GM23338 (cell line): Measurements from ENCODE around the gene MLST8. TPM values are rescaled to one million over a fixed set of nuclear protein-coding genes. Genes with fewer than 3 reads are reported as not detected.

Source experiments
- ATAC-seq: fragments of 200-7000 bp; cut with Tn5 transposase; 3 replicates; pipeline ENCODE4 v1.9.1; 2020
- DNase-seq: peaks from one replicate; pipeline ENCODE4 v3.0.0-alpha.2; 2015; ENCODE audit warnings: low spot score
- H2AFZ ChIP-seq: fragments of 200-600 bp; sonication (generic); 2 replicates; pipeline ENCODE4 v1.8.0; 2016; ENCODE audit warnings: antibody characterized with exemption, mild to moderate bottlenecking, moderate library complexity
- H3F3A ChIP-seq: fragments of 200-600 bp; sonication (generic); replicated peaks from 2 replicates; pipeline ENCODE4 v1.8.0; 2017; ENCODE audit warnings: antibody characterized with exemption, mixed run types, low read depth
- H3K27ac ChIP-seq: fragments of 200-600 bp; sonication (generic); 2 replicates; pipeline ENCODE4 v1.6.1; 2016; ENCODE audit warnings: low read depth
- H3K27me3 ChIP-seq: fragments of 200-600 bp; sonication (generic); 2 replicates; pipeline ENCODE4 v1.8.0; 2016; ENCODE audit warnings: mild to moderate bottlenecking, mixed run types, moderate library complexity; ENCODE audit not compliant: insufficient read depth
- H3K36me3 ChIP-seq: fragments of 200-600 bp; sonication (generic); 2 replicates; pipeline ENCODE4 v1.8.0; 2016; ENCODE audit warnings: mild to moderate bottlenecking; ENCODE audit not compliant: insufficient read depth
- H3K4me1 ChIP-seq: fragments of 200-600 bp; sonication (generic); 2 replicates; pipeline ENCODE4 v1.8.0; 2016; ENCODE audit warnings: mild to moderate bottlenecking, moderate library complexity; ENCODE audit not compliant: insufficient read depth
- H3K4me2 ChIP-seq: fragments of 200-600 bp; sonication (generic); 2 replicates; pipeline ENCODE4 v1.7.1; 2017; ENCODE audit warnings: mixed run types
- H3K4me3 ChIP-seq: fragments of 200-600 bp; sonication (generic); 2 replicates; pipeline ENCODE4 v1.6.1; 2016; ENCODE audit warnings: mixed run types
- H3K79me2 ChIP-seq: fragments of 200-600 bp; sonication (generic); replicated peaks from 2 replicates; pipeline ENCODE4 v1.8.0; 2017; ENCODE audit warnings: mild to moderate bottlenecking; ENCODE audit not compliant: insufficient read depth
- H3K9me2 ChIP-seq: fragments of 200-600 bp; sonication (generic); 2 replicates; pipeline ENCODE4 v1.8.0; 2017; ENCODE audit not compliant: insufficient read depth
- H4K20me1 ChIP-seq: fragments of 200-600 bp; sonication (generic); replicated peaks from 2 replicates; pipeline ENCODE4 v1.8.0; 2017; ENCODE audit warnings: mild to moderate bottlenecking; ENCODE audit not compliant: insufficient read depth
- H3K27ac Mint-ChIP-seq: 2 replicates; pipeline ENCODE4 v1.8.0; 2020; ENCODE audit warnings: inconsistent platforms, mild to moderate bottlenecking, moderate library complexity, mixed read lengths
- H3K27me3 Mint-ChIP-seq: 3 replicates; pipeline ENCODE4 v1.8.0; 2022; ENCODE audit warnings: low read depth, mild to moderate bottlenecking, moderate library complexity, mixed read lengths, inconsistent platforms; ENCODE audit not compliant: insufficient read depth, poor library complexity
- H3K36me3 Mint-ChIP-seq: 3 replicates; pipeline ENCODE4 v1.8.0; 2021; ENCODE audit warnings: low read depth, mild to moderate bottlenecking, inconsistent platforms, moderate library complexity, mixed read lengths
- H3K4me1 Mint-ChIP-seq: 3 replicates; pipeline ENCODE4 v1.8.0; 2020; ENCODE audit warnings: mild to moderate bottlenecking, inconsistent platforms, mixed read lengths
- H3K4me3 Mint-ChIP-seq: 3 replicates; pipeline ENCODE4 v1.8.0; 2021; ENCODE audit warnings: moderate library complexity, mild to moderate bottlenecking, inconsistent platforms, mixed read lengths
- H3K9me3 Mint-ChIP-seq: 3 replicates; pipeline ENCODE4 v1.8.0; 2020; ENCODE audit warnings: moderate library complexity, mild to moderate bottlenecking, inconsistent platforms, mixed read lengths
- EZH2 ChIP-seq: fragments of 200-600 bp; sonication (generic); IDR thresholded peaks from one replicate; pipeline ENCODE4 v1.8.0; 2017; ENCODE audit warnings: antibody characterized with exemption, mild to moderate bottlenecking, low read depth; ENCODE audit not compliant: unreplicated experiment
- EZH2phosphoT487 ChIP-seq: fragments of 200-600 bp; sonication (generic); IDR thresholded peaks from one replicate; pipeline ENCODE4 v1.8.1; 2018; ENCODE audit warnings: antibody characterized with exemption; ENCODE audit not compliant: unreplicated experiment
- JUNB ChIP-seq: IDR thresholded peaks from one replicate; pipeline ENCODE4 v1.6.1; 2016; ENCODE audit warnings: antibody characterized with exemption; ENCODE audit not compliant: unreplicated experiment
- NANOG ChIP-seq: IDR thresholded peaks from 2 replicates; pipeline ENCODE4 v1.6.1; 2016; ENCODE audit warnings: antibody characterized with exemption, borderline replicate concordance
- POLR2AphosphoS5 ChIP-seq: IDR thresholded peaks from 2 replicates; pipeline ENCODE4 v1.6.1; 2016; ENCODE audit warnings: antibody characterized with exemption, low read depth
- ZNF114 ChIP-seq: fragments of 250-450 bp; sonication (Bioruptor Pico); IDR thresholded peaks from 2 replicates; pipeline ENCODE4 v1.5.0; 2020; ENCODE audit warnings: mild to moderate bottlenecking, moderate library complexity
- ZNF331 ChIP-seq: fragments of 250-450 bp; sonication (Bioruptor Pico); IDR thresholded peaks from 2 replicates; pipeline ENCODE4 v1.5.0; 2020; ENCODE audit warnings: low read depth, mild to moderate bottlenecking, moderate library complexity
- ZNF462 ChIP-seq: fragments of 250-450 bp; sonication (Bioruptor Pico); IDR thresholded peaks from 2 replicates; pipeline ENCODE4 v1.5.0; 2020; ENCODE audit warnings: mild to moderate bottlenecking, moderate library complexity
- polyA plus RNA-seq: library from polyadenylated mRNA; unstranded; fragments of >200 nt; fragmentation: Nextera tagmentation; extraction: Ambion mirVana; gene quantifications from 2 replicates; pipeline ENCODE4 v1.2.1, GENCODE V29; 2016
- total RNA-seq: library from RNA; depleted of rRNA; stranded (reverse); fragments of >200 nt; shearing (Covaris generic); gene quantifications from 2 replicates; pipeline ENCODE4 v1.2.3, GENCODE V29; 2014
- TF ChIP-seq, protein P1 (sequence below), 2 experiments: fragments of 200-600 bp in 1 of 2; sonication (generic) in 1 of 2; conservative IDR thresholded peaks; 2 replicates each; pipeline versions ENCODE4 v1.5.1 to v1.6.1; 2016 to 2017; ENCODE audit warnings: antibody characterized with exemption in 2 of 2, low read depth in 2 of 2, mild to moderate bottlenecking in 2 of 2, moderate library complexity in 1 of 2
- TF ChIP-seq, protein P2 (sequence below): IDR thresholded peaks from one replicate; pipeline ENCODE4 v1.6.1; 2018; ENCODE audit warnings: antibody characterized with exemption; ENCODE audit not compliant: unreplicated experiment

MLST8 gene
- total and polyA plus RNA-seq, 2 experiments from 2014 or later = 58.8 to 138 TPM

- no peak overlapping the region for H2AFZ ChIP-seq
- no peaks in the 10 kb centered on the region; the same call in 1 of the 2 replicates for H3K36me3 ChIP-seq
- no peak for DNase-seq
- H4K20me1 ChIP-seq = no peaks in the 10 kb centered on the region; the same call in 1 of the 2 replicates
- H3F3A ChIP-seq = 0 out of 2 replicates have a peak, but pooled peaks cover 19% of the 10 kb centered on the region
- H3K4me2 ChIP-seq = no peak overlapping the region
- no peaks in the 10 kb centered on the region for H3K4me1 ChIP-seq
- no peak for ATAC-seq
- peaks cover 30% of the 10 kb centered on the region for H3K36me3 Mint-ChIP-seq
- no peaks in the 10 kb centered on the region for H3K9me2 ChIP-seq
- H3K79me2 ChIP-seq = no peaks in the 10 kb centered on the region
- no peak overlapping the region for H3K4me3 ChIP-seq
- no peak overlapping the region for H3K27ac Mint-ChIP-seq
- peaks cover 4% of the 10 kb centered on the region for H3K4me1 Mint-ChIP-seq
- H3K4me3 Mint-ChIP-seq = no peak overlapping the region
- no peak overlapping the region for H3K27ac ChIP-seq
- TF ChIP-seq, protein P1, sequence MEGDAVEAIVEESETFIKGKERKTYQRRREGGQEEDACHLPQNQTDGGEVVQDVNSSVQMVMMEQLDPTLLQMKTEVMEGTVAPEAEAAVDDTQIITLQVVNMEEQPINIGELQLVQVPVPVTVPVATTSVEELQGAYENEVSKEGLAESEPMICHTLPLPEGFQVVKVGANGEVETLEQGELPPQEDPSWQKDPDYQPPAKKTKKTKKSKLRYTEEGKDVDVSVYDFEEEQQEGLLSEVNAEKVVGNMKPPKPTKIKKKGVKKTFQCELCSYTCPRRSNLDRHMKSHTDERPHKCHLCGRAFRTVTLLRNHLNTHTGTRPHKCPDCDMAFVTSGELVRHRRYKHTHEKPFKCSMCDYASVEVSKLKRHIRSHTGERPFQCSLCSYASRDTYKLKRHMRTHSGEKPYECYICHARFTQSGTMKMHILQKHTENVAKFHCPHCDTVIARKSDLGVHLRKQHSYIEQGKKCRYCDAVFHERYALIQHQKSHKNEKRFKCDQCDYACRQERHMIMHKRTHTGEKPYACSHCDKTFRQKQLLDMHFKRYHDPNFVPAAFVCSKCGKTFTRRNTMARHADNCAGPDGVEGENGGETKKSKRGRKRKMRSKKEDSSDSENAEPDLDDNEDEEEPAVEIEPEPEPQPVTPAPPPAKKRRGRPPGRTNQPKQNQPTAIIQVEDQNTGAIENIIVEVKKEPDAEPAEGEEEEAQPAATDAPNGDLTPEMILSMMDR (conservative IDR thresholded peaks at IDR 0.05; ENCODE audit: low read depth in 2 of 2) = no peak
- TF ChIP-seq POLR2AphosphoS5 = no peak
- TF ChIP-seq, protein P2, sequence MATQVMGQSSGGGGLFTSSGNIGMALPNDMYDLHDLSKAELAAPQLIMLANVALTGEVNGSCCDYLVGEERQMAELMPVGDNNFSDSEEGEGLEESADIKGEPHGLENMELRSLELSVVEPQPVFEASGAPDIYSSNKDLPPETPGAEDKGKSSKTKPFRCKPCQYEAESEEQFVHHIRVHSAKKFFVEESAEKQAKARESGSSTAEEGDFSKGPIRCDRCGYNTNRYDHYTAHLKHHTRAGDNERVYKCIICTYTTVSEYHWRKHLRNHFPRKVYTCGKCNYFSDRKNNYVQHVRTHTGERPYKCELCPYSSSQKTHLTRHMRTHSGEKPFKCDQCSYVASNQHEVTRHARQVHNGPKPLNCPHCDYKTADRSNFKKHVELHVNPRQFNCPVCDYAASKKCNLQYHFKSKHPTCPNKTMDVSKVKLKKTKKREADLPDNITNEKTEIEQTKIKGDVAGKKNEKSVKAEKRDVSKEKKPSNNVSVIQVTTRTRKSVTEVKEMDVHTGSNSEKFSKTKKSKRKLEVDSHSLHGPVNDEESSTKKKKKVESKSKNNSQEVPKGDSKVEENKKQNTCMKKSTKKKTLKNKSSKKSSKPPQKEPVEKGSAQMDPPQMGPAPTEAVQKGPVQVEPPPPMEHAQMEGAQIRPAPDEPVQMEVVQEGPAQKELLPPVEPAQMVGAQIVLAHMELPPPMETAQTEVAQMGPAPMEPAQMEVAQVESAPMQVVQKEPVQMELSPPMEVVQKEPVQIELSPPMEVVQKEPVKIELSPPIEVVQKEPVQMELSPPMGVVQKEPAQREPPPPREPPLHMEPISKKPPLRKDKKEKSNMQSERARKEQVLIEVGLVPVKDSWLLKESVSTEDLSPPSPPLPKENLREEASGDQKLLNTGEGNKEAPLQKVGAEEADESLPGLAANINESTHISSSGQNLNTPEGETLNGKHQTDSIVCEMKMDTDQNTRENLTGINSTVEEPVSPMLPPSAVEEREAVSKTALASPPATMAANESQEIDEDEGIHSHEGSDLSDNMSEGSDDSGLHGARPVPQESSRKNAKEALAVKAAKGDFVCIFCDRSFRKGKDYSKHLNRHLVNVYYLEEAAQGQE = no peak
- no peak for TF ChIP-seq JUNB
- no peak for TF ChIP-seq ZNF331 (CRISPR knock-in tag)
- no peak for TF ChIP-seq EZH2
- no peak for TF ChIP-seq EZH2phosphoT487
- TF ChIP-seq NANOG = no peak
- no peak for TF ChIP-seq ZNF114
- TF ChIP-seq ZNF462 (CRISPR knock-in tag) = no peak
- no peaks in the 10 kb centered on the region for H3K27me3 ChIP-seq
- no peaks in the 10 kb centered on the region for H3K9me3 Mint-ChIP-seq
- peaks cover 11% of the 10 kb centered on the region for H3K27me3 Mint-ChIP-seq
These were observed 28.2 kb upstream of the MLST8 start for GRCh38 chr16:2177101-2177500.
